GM12864 (cell line): ENCODE measurements around the gene GOLIM4.
"Not testable (repeated sequence)": the region's sequence is repeated elsewhere in the genome, so short reads cannot be mapped to it uniquely, and the experiment has no call there.

ENCODE experiments used
- DNase-seq: peaks from one replicate; pipeline ENCODE4 v3.0.0-alpha.2; 2011; ENCODE audit warnings: low read depth
- H3K4me3 ChIP-seq: 2 replicates; pipeline ENCODE4 v1.5.1; 2011; ENCODE audit warnings: mild to moderate bottlenecking, low read depth, low read length, control low read depth
- TF ChIP-seq, protein P1 (sequence below): IDR thresholded peaks from 2 replicates; pipeline ENCODE4 v1.5.1; 2011; ENCODE audit warnings: low read depth, mild to moderate bottlenecking, moderate library complexity, low read length, control low read depth, inconsistent platforms; ENCODE audit errors: missing control alignments

Gene GOLIM4

DNA sequence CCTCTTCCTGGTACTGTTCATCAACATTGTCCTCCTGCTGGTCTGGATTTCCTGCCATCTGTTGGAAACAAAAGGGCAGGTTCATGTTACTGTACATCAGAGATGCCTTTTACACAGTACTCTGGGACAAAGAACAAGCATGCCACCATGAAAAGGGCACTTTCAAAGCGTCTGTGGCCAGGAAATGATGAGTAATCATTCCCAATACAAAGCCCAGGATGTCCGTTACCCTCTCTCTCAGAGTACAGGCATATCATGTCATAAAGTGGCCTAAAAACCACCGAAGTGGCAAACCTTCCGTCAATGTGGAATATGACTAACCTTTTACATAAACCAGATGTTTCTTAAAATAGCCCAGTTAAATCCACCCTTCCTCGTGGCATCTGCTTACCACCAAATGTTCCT lies 71.2 kb downstream of the GOLIM4 start:
- no peak overlapping the region for H3K4me3 ChIP-seq
- DNase-seq, result no peak
- TF ChIP-seq, protein P1, sequence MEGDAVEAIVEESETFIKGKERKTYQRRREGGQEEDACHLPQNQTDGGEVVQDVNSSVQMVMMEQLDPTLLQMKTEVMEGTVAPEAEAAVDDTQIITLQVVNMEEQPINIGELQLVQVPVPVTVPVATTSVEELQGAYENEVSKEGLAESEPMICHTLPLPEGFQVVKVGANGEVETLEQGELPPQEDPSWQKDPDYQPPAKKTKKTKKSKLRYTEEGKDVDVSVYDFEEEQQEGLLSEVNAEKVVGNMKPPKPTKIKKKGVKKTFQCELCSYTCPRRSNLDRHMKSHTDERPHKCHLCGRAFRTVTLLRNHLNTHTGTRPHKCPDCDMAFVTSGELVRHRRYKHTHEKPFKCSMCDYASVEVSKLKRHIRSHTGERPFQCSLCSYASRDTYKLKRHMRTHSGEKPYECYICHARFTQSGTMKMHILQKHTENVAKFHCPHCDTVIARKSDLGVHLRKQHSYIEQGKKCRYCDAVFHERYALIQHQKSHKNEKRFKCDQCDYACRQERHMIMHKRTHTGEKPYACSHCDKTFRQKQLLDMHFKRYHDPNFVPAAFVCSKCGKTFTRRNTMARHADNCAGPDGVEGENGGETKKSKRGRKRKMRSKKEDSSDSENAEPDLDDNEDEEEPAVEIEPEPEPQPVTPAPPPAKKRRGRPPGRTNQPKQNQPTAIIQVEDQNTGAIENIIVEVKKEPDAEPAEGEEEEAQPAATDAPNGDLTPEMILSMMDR, result no peak

DNA sequence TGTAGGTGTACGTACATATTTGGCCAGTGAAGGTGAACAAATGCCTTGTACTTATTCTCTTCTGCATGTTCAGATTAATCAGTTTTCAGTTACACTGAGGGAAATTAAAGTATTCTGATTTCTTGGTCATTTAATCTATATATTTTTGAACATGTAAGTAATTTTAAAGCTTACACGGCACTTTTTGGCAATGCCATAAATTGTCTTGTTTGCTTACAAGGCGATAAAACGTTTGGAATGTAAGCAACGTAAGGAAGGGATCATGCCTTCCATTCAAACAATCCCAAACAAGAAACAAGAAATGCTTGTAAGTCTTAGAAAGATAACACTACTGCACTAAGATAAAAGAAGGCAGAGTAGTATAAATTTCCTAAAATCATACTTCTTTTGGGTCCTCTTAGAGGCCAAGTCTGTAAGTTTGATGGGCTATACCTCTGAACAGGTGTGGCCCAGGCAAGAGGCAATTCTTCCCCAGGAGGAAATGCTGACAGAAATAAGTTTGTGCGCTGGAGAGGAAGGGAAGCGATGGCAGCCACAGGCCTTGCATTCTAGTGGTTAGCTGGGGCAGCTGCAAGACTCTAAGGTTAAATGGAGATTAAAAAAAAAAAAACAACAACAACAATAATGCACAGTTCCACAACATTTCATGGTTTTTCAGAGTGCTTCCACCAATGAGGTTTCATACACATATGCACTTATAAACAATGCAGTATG lies 73.8 kb downstream of the GOLIM4 start:
- TF ChIP-seq, protein P1, result no peak
- H3K4me3 ChIP-seq, result no peak overlapping the region
- no peak for DNase-seq

DNA sequence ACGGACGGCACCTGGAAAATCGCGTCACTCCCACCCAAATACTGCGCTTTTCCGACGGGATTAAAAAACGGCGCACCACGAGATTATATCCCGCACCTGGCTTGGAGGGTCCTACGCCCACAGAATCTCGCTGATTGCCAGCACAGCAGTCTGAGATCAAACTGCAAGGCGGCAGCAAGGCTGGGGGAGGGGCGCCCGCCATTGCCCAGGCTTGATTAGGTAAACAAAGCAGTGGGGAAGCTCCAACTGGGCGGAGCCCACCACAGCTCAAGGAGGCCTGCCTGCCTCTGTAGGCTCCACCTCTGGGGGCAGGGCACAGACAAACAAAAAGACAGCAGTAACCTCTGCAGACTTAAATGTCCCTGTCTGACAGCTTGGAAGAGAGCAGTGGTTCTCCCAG lies 84.4 kb downstream of the GOLIM4 start:
- not testable (repeated sequence) for DNase-seq, H3K4me3 ChIP-seq

DNA sequence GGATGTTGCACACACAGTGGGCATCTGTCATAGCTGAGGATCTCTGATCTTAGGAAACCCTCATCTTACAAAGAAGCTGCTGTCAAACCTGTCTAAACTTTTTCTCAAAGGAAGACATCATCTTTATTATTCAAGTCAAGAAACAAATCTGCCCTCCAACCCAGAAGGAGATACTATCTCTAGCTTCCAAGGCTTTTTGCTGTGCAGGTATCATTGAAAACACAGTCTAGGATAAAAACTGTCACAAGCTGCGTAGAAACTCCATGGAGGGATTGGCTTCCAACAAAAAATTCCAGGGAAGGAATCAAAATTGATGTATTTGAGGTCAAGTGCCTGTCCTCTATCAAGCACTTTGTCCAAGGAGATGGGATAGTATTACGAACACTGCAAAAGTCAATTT lies 89.1 kb downstream of the GOLIM4 start:
- TF ChIP-seq, protein P1, result no peak
- no peak overlapping the region for H3K4me3 ChIP-seq
- no peak for DNase-seq

DNA sequence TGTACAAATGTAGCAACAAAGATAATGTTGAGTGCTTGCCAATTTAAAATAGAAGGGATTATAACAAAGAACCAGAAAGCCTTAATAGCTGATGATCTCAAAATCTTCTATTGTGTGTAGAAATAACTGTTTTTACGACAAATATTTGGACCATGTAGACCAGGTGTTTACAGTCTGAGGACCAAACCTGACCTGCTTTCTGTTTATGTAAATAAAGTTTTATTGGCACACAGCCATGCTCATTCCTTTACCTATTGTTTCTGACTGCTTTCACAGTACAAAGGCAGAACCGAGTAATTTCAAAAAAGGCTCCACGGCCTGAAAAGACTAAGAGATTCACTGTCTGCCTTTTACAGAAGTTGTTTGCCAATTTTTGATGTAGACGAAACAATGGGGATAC lies 91.8 kb downstream of the GOLIM4 start:
- DNase-seq, result no peak
- TF ChIP-seq, protein P1, result no peak
- no peak overlapping the region for H3K4me3 ChIP-seq

- H3K4me3 ChIP-seq, result no peak overlapping the region
- no peak for DNase-seq
- TF ChIP-seq, protein P1, result no peak
Measured at GRCh38 chr3:168002786-168003368, 92.8 kb downstream of the GOLIM4 start.

GRCh38 chr3:168001244-168001643 lies 94.5 kb downstream of the GOLIM4 start:
- no peak for DNase-seq
- TF ChIP-seq, protein P1, result no peak
- no peak overlapping the region for H3K4me3 ChIP-seq
